Left cardiac atrium (tissue), 4 donors: ENCODE measurements around the gene SPC25. TPM values are rescaled to one million over a fixed set of nuclear protein-coding genes. Genes with fewer than 3 reads are reported as not detected.
"Not testable (repeated sequence)": the region's sequence is repeated elsewhere in the genome, so short reads cannot be mapped to it uniquely, and the experiment has no call there.

Experiments used
- ATAC-seq, 2 donors: fragments of 200-7000 bp; cut with Tn5 transposase; one replicate each; pipeline ENCODE4 v1.9.1; 2020; ENCODE audit warnings: mild to moderate bottlenecking in 2 of 2, moderate library complexity in 2 of 2
- DNase-seq: peaks from one replicate; pipeline ENCODE4 v3.0.0-alpha.2; 2020
- intact Hi-C, 2 donors: fragments of 100-400 bp; cut with DNase I; formaldehyde crosslinking; loops; one replicate each; pipeline versions ENCODE4 v1.14.1 to v1.15.1; 2022 to 2023
- long read RNA-seq: library from polyadenylated mRNA; unstranded; transcript quantifications from one replicate; pipeline ENCODE4 v2.0.0, GENCODE V29; 2021
- total RNA-seq, 2 donors: library from RNA; stranded (reverse); fragmentation: NEBNext Ultra II Directional; extraction: Animal tissue kit (Norgen Biotek cat#: 25700); gene quantifications; one replicate each; pipeline ENCODE4 v1.2.1, GENCODE V29; 2021
- donor health status: DM: no; HTN: yes; CAD: no.
- donor health status: DM: no; HTN: yes; CAD: no; lungs with severe emphysema.
- donor health status: DM: yes; HTN: yes; CAD: no.
- donor health status: Dilated cardiomyopathy.

The SPC25 gene
- under 1 TPM; 0.37 to 0.85 TPM for total RNA-seq
- long read RNA-seq: 0 reads

GRCh38 chr2:168890006-168890782 is at the start of gene SPC25:
TSS of gene SPC25 (minus strand) at chr2:168890430. CDS start at chr2:168889519, 911 bp downstream.
- DNase-seq (peak; percentile 91), ATAC-seq (peak; percentile 99)
- intact Hi-C loops: no loop called here

- ATAC-seq: no peak
- no peak for DNase-seq
- intact Hi-C loops: no loop called here
These were observed 49.7 kb upstream of the SPC25 start for GRCh38 chr2:168939918-168940317.

GRCh38 chr2:168939061-168939460 is 48.8 kb upstream of the SPC25 start:
- intact Hi-C loops: no loop called here
- no peak for DNase-seq
- ATAC-seq: no peak

- no peak for ATAC-seq
- DNase-seq: no peak
These were observed 45.8 kb upstream of the SPC25 start for GRCh38 chr2:168935810-168936581.

GRCh38 chr2:168934826-168935225 is 44.6 kb upstream of the SPC25 start:
- DNase-seq: no peak
- no peak for ATAC-seq
- intact Hi-C loops: no loop called here

More at GRCh38 chr2:168935810-168936581, 45.8 kb upstream of the SPC25 start:
- intact Hi-C loops: no loop called here

- ATAC-seq, intact Hi-C loops, DNase-seq: not testable (repeated sequence)
These were observed 41.9 kb upstream of the SPC25 start for GRCh38 chr2:168932174-168932573.

GRCh38 chr2:168930242-168930641 is 40.0 kb upstream of the SPC25 start:
- intact Hi-C loops: no loop called here
- DNase-seq: no peak
- ATAC-seq: no peak

GRCh38 chr2:168929031-168929430 is 38.8 kb upstream of the SPC25 start:
- intact Hi-C loops: loop anchor here in 1 of 2 donors (10.0 kb wide), 1 partner anchor 154 kb away; no protein-coding TSS in a partner anchor
- ATAC-seq: no peak
- DNase-seq: no peak

GRCh38 chr2:168928113-168928831 is 38.0 kb upstream of the SPC25 start:
- intact Hi-C loops: loop anchor here in 1 of 2 donors (10.0 kb wide), 1 partner anchor 153 kb away; no protein-coding TSS in a partner anchor
- DNase-seq: no peak
- no peak for ATAC-seq

- no peak for ATAC-seq
- intact Hi-C loops: loop anchor here in 1 of 2 donors (10.0 kb wide), 1 partner anchor 152 kb away; no protein-coding TSS in a partner anchor
- no peak for DNase-seq
These were observed 36.6 kb upstream of the SPC25 start for GRCh38 chr2:168926621-168927386.

GRCh38 chr2:168920504-168921157 is 30.4 kb upstream of the SPC25 start:
- intact Hi-C loops: loop anchor here (1.0 to 10.0 kb wide), 3 partner anchors 146 to 574 kb away; no protein-coding TSS in a partner anchor
- no peak for DNase-seq
- ATAC-seq: no peak

GRCh38 chr2:168916331-168916675 is 26.1 kb upstream of the SPC25 start:
- intact Hi-C loops: no loop called here
- ATAC-seq (no peak), DNase-seq (no peak)

GRCh38 chr2:168915441-168916330 is 25.5 kb upstream of the SPC25 start:
- DNase-seq: no peak
- intact Hi-C loops: no loop called here

GRCh38 chr2:168913495-168913894 is 23.3 kb upstream of the SPC25 start:
- intact Hi-C loops: no loop called here
- ATAC-seq: no peak
- no peak for DNase-seq

More at GRCh38 chr2:168915441-168916330, 25.5 kb upstream of the SPC25 start:
- no peak for ATAC-seq

GRCh38 chr2:168912901-168913369 is 22.7 kb upstream of the SPC25 start:
- ATAC-seq: peak in 1 of 2 donors; percentile 84
- peak; percentile 32 for DNase-seq
- intact Hi-C loops: no loop called here

- intact Hi-C loops: no loop called here
- DNase-seq (no peak), ATAC-seq (peak in 1 of 2 donors; percentile 65)
These were observed 22.2 kb upstream of the SPC25 start for GRCh38 chr2:168912466-168912865.

- DNase-seq (no peak), ATAC-seq (no peak)
- intact Hi-C loops: no loop called here
These were observed 20.1 kb upstream of the SPC25 start for GRCh38 chr2:168910330-168910729.
